ENCODE data around the gene ARHGAP22. TPM values are rescaled to one million over a fixed set of nuclear protein-coding genes. Genes with fewer than 3 reads are reported as not detected.

The ARHGAP22 gene
- total RNA-seq, 1 experiment from 2014 or later, result 0.24 TPM

DNA sequence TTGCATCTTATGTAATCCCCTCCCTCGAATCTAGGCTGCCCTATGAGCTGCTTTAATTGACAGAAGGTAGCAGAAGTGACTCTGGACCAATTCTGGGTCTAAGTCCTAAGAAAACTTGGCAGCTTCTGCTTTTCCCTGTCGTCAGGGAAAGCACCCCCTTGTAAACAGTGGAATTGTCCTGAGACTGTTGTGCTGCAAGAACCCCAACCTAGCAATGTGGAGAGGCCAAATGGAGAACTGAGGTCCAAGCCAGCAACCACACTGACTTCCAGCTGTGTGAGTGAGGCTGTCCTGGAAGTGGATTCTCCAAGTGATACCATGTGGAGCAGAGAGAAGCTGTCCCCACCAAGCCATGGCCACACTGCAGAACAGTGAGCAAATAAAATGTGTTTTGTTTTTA is 75.5 kb downstream of the ARHGAP22 start:
- in situ Hi-C loops (cut with HindIII; ENCODE audit: low pct_unique_long_range_greater_than_20kb, low sequenced_read_pairs), result no loop called here

DNA sequence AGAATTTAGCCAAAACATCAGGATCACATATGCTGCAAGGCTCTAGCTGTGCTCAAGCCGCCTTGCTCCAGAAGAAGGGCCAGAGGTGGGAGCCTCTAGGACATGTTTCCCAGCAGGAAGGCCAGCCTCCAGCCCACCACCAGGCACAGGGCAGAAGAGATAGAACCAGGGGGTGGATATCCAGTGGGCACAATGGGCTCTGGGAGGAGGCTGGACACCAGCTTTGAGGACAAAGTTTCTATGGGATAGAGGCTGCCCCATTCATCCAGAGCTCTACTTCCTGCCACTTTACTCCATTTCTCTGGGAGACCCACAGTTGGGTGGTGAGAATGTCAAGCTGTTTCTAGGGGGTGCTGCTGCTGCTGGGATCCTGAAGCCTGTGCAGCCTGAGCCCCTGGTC is 77.1 kb downstream of the ARHGAP22 start:
- no peak for DNase-seq (ENCODE audit: low read depth, low spot score)
- in situ Hi-C loops (cut with HindIII; ENCODE audit: low pct_unique_long_range_greater_than_20kb, low sequenced_read_pairs), result no loop called here

More for the DNA sequence above, 75.5 kb downstream of the ARHGAP22 start:
- DNase-seq (ENCODE audit: low read depth, low spot score), result no peak

DNA sequence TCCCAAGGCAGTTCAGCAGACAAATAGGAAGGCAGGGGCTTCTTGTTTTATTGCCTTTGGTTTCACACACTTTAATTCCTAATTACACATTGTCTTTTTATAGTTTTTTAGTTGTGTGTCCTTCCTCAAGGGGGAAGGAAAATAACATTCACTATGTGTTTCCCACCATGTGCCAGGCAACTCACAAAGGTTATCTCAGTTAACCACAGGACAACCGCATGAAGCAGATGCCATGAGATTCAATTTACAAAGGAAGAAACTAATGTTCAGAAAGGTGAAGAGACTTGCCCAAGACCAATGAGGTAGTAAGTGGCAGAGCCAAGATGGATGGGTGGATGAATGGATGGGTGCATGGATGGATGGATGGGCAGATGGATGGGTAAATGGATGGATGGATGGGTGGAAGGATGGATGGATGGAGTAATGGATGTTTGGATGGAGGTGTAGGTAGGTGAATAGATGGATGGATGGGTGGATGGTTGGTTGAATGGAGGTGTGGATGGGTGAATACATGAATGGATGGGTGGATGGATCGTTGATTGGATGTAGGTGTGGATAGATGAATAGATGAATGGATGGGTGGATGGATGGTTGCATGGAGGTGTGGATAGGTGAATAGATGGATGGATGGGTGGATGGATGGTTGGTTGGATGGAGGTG is 77.9 kb downstream of the ARHGAP22 start:
- no peak for DNase-seq (ENCODE audit: low read depth, low spot score)
- in situ Hi-C loops (cut with HindIII; ENCODE audit: low pct_unique_long_range_greater_than_20kb, low sequenced_read_pairs), result no loop called here

DNA sequence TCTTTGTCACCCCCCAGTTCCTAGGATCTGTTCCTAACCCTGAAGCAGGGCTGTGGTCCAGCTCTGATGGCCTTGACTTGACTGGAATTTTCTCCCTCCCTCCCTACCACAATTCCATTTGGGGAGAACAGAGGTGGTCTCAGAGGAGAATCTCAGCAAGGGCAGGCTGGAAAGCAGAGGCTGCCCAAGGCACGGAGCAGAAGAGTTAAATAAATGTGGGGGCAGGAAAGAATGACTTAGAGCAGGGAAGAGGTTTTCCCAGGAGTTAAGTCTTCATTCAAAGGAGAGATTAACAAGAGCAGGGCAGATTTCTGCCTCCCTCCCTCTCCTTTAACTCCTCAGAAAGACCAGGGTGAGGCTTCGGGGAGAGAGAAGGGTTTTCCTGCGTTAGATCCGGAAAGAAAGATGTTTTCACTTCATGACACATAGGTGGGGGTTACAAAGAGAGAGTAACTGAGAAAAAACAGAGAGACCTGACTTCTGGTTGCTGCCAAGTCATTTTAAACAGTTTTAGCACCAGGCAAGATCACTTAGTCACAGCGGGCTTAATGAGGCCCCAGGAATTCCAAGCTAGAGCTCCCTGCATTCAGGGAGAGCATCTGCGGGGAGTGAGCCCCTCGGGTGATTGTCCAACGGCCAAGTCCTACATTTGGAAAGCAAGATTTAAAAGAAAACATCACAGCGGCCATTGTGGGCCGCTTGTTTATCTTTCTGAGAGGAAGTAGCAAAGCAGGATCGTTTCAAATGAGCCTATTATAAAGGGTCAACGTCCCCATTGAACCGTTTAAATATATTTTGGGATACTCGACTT is 78.7 kb downstream of the ARHGAP22 start:
- DNase-seq (ENCODE audit: low read depth, low spot score), result no peak
- in situ Hi-C loops (cut with HindIII; ENCODE audit: low pct_unique_long_range_greater_than_20kb, low sequenced_read_pairs), result no loop called here

DNA sequence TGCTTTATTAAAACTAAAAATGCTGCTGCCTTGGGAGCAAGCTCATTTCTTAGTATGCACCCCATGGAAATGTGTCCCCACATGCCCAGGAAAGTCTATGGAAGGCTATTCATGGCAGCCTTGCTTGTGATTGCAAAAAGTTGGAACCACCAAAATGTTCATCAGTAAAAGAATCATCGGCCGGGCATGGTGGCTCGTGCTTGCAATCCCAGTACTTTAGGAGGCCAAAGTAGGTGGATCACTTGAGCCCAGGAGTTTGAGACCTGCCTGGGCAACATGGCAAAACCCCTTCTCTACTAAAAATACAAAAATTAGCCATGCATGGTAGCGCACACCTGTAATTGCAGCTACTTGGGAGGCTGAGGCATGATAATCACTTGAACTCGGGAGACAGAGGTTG is 79.8 kb downstream of the ARHGAP22 start:
- no peak for DNase-seq (ENCODE audit: low read depth, low spot score)
- in situ Hi-C loops (cut with HindIII; ENCODE audit: low pct_unique_long_range_greater_than_20kb, low sequenced_read_pairs), result no loop called here

DNA sequence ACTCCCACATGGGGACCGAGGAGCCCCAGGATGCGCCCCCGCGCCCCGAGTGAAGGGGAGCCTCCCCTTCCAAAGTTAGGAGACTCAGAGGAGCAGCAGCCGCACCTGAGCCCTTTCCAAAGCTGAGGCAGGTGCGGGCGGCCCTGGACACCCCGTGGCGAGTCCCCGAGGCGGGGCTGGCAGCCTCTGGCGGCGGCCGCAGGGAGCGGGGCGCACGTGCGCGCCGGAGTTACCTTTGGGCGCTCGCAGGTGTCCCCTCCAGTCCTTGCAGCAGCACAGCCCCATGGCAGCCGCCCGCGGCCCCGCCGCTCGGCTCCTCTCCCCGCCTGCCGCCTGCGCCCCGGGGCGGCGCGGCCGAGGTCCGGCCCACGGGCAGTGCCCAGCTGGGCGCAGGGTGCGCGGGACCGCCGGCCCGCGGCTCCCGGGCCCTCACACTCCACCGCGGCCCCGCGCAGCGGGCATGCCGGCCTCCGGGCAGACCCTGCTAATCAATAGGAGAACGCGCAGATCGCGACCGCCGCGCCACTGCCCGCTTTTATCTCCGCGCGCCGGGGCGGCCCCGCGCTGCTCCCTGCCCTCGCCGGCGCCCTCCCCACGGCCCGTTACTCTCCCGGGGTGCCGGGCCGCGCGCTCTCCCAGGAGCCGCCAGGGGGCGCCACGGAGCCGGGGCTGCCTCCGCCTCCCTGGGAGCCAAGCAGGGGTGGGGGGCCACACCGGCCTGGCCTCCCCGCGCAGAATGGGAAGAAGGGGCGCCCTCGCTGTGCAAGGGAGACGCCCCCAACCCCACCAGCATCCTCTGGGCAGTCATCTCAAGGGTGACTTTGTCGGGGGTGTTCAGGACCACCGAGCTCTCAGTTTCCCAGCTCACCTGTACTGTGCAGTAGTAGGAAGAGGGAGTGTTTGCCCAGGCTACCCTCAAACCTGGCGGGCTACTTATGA is 80.8 kb downstream of the ARHGAP22 start:
- in situ Hi-C loops (cut with HindIII; ENCODE audit: low pct_unique_long_range_greater_than_20kb, low sequenced_read_pairs), result no loop called here
- DNase-seq (ENCODE audit: low read depth, low spot score), result no peak

DNA sequence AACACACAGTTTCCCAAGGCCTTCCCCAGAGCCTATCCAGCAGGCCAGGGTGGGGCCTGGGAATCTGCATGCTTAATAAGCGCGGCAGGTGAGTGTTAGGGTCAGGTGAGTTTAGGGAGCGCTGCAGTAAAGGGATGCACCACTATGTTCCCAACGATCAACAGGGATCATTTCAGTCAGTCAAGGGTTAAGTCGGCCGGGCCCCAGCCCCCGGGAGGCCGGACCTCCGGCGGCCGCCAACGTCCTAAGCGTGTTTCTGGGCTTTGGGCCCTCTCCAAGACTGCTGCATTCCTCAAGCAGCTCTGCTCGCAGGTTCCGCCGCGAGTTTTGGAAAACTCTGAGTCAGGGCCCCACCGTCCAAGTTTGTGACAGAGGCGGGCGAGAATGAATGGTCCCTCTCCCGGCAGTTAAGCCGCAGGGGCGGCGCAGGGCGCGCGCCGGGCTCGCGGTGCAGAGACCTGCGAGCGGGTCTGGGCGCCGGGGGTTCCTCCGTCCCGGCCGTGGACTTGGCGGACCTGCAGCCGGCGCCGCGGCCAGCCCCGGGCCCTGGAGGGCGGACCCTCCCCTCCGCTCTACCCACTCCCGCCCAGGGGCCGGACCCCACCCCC is 81.6 kb downstream of the ARHGAP22 start:
- no peak for DNase-seq (ENCODE audit: low read depth, low spot score)
- in situ Hi-C loops (cut with HindIII; ENCODE audit: low pct_unique_long_range_greater_than_20kb, low sequenced_read_pairs), result no loop called here

DNA sequence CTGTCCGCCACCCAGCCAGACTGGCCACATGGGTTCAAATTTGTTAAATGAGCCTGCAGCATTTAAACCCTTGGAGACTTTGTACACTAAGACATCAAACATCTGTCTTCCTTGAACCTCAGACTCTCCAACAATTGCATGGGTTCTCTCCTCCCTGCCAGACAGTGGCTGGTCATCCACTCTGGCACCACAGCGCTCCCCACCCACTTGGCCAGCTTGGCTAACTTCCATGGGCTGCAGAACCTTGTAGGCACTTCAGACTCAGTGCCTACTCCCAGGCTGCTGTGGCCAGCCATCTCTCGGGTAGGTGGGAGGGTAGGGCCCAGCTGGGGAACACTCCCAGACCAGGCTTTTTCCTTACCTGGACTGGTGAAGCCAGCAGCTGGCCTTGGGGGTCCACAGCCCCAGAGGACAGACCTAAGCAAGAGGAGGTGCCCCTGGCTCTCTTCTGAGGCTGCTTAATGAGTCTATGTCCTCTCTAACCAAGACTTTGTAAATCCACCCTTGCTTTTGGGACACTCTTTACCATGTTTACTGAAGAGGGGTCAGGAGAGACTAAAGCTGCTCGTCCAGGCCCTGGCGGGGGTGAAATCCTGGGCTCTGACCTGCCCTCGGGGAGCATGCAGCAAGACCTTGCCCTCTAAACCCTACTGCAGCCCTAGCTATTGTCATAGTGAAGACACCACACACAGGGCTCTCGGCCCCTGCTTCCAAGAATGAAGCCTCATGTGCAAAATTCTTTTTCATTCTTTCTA is 82.7 kb downstream of the ARHGAP22 start:
- DNase-seq (ENCODE audit: low read depth, low spot score), result no peak
- in situ Hi-C loops (cut with HindIII; ENCODE audit: low pct_unique_long_range_greater_than_20kb, low sequenced_read_pairs), result no loop called here

DNA sequence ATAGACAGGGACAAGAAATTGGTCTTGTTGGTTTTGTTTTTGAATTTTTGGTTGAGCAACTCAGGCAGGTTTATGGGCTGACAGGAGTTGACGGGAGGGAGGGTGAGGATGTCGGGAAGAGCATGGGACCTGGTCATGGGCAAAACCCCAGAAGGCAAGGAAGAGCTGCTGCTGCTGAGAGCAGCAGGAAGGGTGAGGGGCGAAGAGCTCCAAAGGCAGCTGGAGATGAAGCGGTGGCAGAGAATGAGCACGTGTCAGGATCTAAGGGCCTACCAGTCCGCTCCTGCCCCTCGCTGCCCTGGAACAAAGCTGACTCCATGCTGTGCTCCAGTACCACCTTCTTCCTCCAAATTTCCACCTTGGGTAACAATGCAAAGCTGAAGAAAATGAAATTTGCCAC is 84.3 kb downstream of the ARHGAP22 start:
- no peak for DNase-seq (ENCODE audit: low read depth, low spot score)
- in situ Hi-C loops (cut with HindIII; ENCODE audit: low pct_unique_long_range_greater_than_20kb, low sequenced_read_pairs), result no loop called here

DNA sequence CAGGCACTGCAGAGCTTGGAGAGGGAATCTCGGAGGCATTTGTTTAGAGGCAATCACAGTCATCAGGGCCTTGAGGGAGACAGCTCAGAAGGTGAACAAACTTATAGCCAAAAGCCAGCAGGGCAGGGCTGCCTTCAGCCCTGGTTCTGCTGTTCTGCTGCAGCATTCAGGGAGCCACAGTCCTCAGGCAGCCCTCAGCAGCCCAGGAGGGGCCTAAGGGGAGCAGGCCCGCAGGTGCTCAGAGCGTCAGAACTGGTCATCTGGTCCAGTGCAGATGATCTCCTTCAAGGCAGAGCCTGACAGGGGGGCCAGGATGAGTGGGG is 84.7 kb downstream of the ARHGAP22 start:
- in situ Hi-C loops (cut with HindIII; ENCODE audit: low pct_unique_long_range_greater_than_20kb, low sequenced_read_pairs), result no loop called here
- DNase-seq (ENCODE audit: low read depth, low spot score), result no peak

DNA sequence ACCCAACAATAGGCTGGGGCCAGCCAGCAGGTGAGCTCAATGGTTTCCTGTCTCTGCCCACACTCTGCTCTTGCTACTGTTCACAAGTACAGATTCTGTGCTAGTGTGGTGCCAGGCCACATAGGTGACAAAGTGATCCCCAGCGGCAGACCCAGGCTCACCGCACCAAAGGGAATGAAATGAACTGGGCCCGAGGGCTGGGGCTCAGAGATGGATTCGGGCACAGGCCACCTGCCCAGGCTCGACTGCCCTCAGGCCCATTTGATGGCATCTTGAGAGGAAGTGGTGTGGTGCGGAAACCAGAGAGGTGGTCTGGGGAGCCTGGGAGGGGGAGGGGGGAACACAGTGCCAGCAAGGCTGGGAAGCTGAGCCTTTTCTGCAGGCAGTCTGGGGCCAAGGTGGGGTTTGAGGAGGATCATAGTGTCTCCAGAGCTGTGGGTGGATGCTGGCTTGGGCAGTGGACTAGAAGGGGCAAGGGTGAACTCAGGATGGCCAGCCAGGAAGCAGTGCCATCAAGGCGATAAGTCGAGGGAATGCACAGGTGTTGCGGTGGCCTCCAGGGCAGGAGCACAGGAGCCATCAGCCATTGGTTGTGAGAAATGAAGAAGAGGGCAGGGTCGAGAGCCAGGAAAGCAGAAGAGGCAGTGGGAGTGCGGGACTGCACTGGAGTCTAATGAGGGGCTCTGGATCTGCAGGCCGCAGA is 85.2 kb downstream of the ARHGAP22 start:
- in situ Hi-C loops (cut with HindIII; ENCODE audit: low pct_unique_long_range_greater_than_20kb, low sequenced_read_pairs), result no loop called here
- DNase-seq (ENCODE audit: low read depth, low spot score), result no peak

DNA sequence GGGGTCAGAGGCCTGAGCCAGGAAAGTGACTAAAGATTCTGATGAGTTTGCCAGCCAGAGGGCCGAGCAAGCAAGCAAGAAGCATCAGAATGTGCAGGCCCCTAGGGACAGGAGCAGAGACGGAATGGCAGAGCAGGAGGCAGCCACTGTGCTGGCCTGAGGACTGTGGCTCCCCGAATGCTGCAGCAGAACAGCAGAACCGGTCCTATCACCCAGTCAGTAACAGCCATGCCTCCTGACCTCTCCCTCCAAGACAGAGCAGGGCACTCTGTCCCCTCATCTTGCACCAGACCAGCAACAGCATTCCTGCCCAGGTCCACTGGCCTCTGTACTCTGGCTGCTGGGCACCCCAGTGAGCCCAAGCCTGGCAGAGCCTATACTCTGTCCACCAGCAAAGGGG is 85.9 kb downstream of the ARHGAP22 start:
- DNase-seq (ENCODE audit: low read depth, low spot score), result no peak
- in situ Hi-C loops (cut with HindIII; ENCODE audit: low pct_unique_long_range_greater_than_20kb, low sequenced_read_pairs), result no loop called here

DNA sequence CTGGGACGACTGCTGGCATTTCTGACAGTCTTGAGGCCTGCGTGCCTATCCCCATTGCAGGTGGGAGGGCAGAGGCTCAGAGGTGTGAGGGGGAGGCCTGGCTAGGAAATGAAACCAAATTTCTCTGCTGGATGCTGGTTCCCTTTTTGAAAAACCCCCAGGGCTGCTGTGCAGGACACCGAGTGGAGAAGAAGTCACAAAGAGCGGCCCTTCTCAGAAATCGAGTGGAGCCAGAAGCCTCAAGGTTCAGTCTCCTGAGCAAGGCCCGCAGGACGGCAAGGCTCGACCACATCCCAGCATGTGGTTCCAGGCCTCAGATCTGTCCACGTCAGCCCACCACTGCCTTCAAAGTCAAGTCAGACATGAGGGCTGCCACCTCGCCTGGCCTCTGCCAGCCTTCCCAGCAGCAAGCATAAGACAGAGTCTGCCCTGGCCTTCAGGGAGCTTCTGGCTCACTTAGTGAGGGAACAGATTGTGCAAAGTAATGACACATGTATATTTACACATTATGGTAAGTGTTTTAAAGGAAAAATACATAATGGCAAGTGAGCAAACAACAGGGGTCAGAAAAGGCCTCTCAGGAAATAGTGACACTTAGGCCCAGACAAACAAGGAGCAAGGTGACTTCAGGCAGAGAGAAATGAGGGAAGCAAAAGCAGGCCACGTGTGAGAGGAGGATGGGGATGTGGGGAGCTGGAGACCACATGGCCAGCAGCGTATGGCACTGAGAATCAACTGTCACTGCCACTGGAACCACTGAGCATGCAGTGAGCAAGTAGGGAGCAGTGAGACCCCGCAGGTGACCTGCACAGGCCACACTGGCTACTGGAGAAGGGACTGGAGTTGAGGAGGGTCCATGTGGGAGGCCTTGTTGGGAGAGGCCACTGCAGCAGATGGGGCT is 86.7 kb downstream of the ARHGAP22 start:
- in situ Hi-C loops (cut with HindIII; ENCODE audit: low pct_unique_long_range_greater_than_20kb, low sequenced_read_pairs), result no loop called here
- DNase-seq (ENCODE audit: low read depth, low spot score), result no peak

DNA sequence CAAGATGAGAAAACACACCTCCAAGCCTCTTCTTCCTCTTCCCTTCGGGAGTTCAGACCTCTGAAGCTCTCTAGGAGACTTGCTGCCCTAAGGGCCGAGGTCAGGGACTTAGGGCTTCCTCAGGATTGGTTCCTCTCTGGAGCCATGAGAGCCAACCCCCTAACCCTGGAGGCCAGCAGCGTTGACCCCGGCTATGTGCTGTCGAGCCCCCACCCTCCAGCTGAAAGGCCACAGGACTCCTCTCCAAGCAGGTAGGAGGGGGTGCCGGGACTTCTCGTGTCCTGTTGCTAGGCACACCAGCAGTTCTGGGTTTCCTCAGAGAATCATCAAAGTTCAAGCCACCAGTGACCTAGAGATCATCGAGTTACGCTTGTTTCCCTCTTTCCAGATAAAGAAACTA is 87.4 kb downstream of the ARHGAP22 start:
- in situ Hi-C loops (cut with HindIII; ENCODE audit: low pct_unique_long_range_greater_than_20kb, low sequenced_read_pairs), result no loop called here

DNA sequence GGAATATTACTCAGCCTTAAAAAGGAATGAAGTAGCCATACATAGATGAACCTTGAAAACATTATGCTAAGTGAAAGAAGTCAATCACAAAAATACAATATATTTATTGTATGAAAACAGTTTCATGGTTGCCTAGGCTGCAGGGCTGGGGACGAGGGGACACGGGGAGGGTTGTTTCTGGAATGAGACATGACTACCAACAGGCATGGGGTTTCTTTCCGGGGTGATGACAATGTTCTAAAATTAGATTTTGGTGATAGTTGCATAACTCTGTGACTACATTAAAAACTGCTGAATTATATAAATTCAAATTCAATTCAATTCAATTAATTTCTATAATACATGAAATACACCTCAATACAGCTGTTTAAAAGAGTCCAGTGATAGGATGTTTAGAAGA is 88.0 kb downstream of the ARHGAP22 start:
- no peak for DNase-seq (ENCODE audit: low read depth, low spot score)
- in situ Hi-C loops (cut with HindIII; ENCODE audit: low pct_unique_long_range_greater_than_20kb, low sequenced_read_pairs), result no loop called here

More for the DNA sequence above, 87.4 kb downstream of the ARHGAP22 start:
- no peak for DNase-seq (ENCODE audit: low read depth, low spot score)

DNA sequence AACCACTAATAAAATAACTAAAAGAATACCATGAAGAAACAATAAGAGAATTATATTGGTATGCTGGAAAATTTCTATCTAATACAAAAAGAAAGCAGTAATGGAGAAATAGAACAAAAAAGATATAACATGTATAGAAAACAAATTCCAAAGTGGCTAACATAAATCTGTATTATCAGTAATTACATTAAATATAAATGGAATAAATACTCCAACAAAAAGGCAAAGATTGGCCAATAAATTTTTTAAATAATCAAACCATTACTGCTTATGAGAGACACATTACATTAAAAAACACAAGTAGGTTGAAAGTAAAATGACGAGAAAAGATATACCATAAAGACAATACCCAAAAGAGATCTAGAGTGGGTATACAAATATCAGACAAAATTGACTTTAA is 90.0 kb downstream of the ARHGAP22 start:
- in situ Hi-C loops (cut with HindIII; ENCODE audit: low pct_unique_long_range_greater_than_20kb, low sequenced_read_pairs), result no loop called here
- DNase-seq (ENCODE audit: low read depth, low spot score), result no peak
